OCI-LY1 (cell line): ENCODE data around the gene POLE4.

Experiments used
- H2AFZ ChIP-seq: fragments of 200-600 bp; sonication (generic), shearing (Covaris generic); 2 replicates; pipeline ENCODE4 v1.6.0; 2014; ENCODE audit warnings: antibody characterized with exemption, mild to moderate bottlenecking, low read length
- H3F3A ChIP-seq: fragments of 200-600 bp; sonication (generic), shearing (Covaris generic); 2 replicates; pipeline ENCODE4 v1.6.0; 2014; ENCODE audit warnings: mild to moderate bottlenecking, antibody characterized with exemption, low read length, moderate library complexity; ENCODE audit not compliant: insufficient read depth
- H3K27ac ChIP-seq: fragments of 200-600 bp; sonication (generic); 2 replicates; pipeline ENCODE4 v1.5.1; 2014; ENCODE audit warnings: low read length, mixed run types, mild to moderate bottlenecking, low read depth; ENCODE audit not compliant: poor library complexity, severe bottlenecking
- H3K27me3 ChIP-seq: fragments of 200-600 bp; sonication (generic); 2 replicates; pipeline ENCODE4 v1.6.0; 2014; ENCODE audit warnings: antibody characterized with exemption, mild to moderate bottlenecking, low read length, moderate library complexity; ENCODE audit not compliant: insufficient read depth
- H3K36me3 ChIP-seq: fragments of 200-600 bp; sonication (generic); 2 replicates; pipeline ENCODE4 v1.6.1; 2014; ENCODE audit warnings: mild to moderate bottlenecking, antibody characterized with exemption, low read length, moderate library complexity, mixed read lengths; ENCODE audit not compliant: insufficient read depth
- H3K4me1 ChIP-seq: fragments of 200-600 bp; sonication (generic); 2 replicates; pipeline ENCODE4 v1.5.1; 2014; ENCODE audit warnings: mild to moderate bottlenecking, low read length, moderate library complexity; ENCODE audit not compliant: insufficient read depth, severe bottlenecking
- H3K4me2 ChIP-seq: fragments of 200-600 bp; sonication (generic), shearing (Covaris generic); 2 replicates; pipeline ENCODE4 v1.6.1; 2014; ENCODE audit warnings: low read length
- H3K4me3 ChIP-seq: fragments of 200-600 bp; sonication (generic); 2 replicates; pipeline ENCODE4 v1.5.1; 2014; ENCODE audit warnings: low read length, low read depth, mild to moderate bottlenecking, mixed read lengths; ENCODE audit not compliant: poor library complexity, severe bottlenecking
- H3K79me2 ChIP-seq: fragments of 200-600 bp; shearing (Covaris generic); 2 replicates; pipeline ENCODE4 v1.6.1; 2016; ENCODE audit warnings: mixed run types, low read length, mixed read lengths; ENCODE audit not compliant: insufficient read depth
- H3K9ac ChIP-seq: fragments of 200-600 bp; sonication (generic), shearing (Covaris generic); 2 replicates; pipeline ENCODE4 v1.6.1; 2014; ENCODE audit warnings: mild to moderate bottlenecking, low read length, mixed read lengths
- H3K9me2 ChIP-seq: fragments of 200-600 bp; sonication (generic), shearing (Covaris generic); 2 replicates; pipeline ENCODE4 v1.6.1; 2014; ENCODE audit warnings: low read depth, mild to moderate bottlenecking, low read length, mixed read lengths
- H3K9me3 ChIP-seq: fragments of 200-600 bp; shearing (Covaris generic); 2 replicates; pipeline ENCODE4 v1.6.1; 2014; ENCODE audit warnings: low read length, mixed read lengths
- H4K20me1 ChIP-seq: fragments of 200-600 bp; sonication (generic), shearing (Covaris generic); 2 replicates; pipeline ENCODE4 v1.6.0; 2016; ENCODE audit warnings: mild to moderate bottlenecking, low read length; ENCODE audit not compliant: insufficient read depth
- CTCF ChIP-seq: fragments of 200-600 bp; sonication (generic), shearing (Covaris generic); IDR thresholded peaks from 2 replicates; pipeline ENCODE4 v1.5.1; 2017; ENCODE audit warnings: mild to moderate bottlenecking, antibody characterized with exemption, low read length, moderate library complexity, mixed read lengths
- EZH2 ChIP-seq: fragments of 200-600 bp; sonication (generic), shearing (Covaris generic); IDR thresholded peaks from 2 replicates; pipeline ENCODE4 v1.8.0; 2017; ENCODE audit warnings: borderline replicate concordance, mixed run types, mild to moderate bottlenecking, antibody characterized with exemption, low read length, moderate library complexity, mixed read lengths

Gene POLE4

DNA sequence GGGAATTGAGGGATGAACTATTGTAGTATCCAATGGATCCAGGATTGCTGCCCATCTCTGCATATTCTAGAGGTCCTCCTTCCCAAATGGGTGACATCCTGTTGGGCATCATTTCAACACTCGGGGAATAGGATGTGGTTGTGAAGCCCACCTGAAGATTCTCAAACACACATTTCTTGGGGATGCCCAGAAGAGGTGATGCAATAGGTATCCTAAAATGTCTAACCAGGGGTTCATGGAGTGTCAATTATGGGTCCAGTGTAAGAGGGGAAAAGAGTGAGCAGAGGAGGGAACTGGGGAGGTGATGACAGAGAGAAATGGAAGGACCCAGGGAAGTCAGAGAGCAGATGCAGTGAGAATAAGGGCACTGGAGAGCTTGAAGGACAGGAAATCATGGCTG is 52.1 kb downstream of the POLE4 start:
- Histone ChIP-seq H3F3A (no peaks in the 10 kb centered on the region), H3K4me1 (no peaks in the 10 kb centered on the region), H3K9me3 (no peaks in the 10 kb centered on the region), H2AFZ (no peak overlapping the region), H3K9me2 (no peaks in the 10 kb centered on the region), H3K36me3 (no peaks in the 10 kb centered on the region), H3K4me3 (no peak overlapping the region), H3K4me2 (no peak overlapping the region), H3K27me3 (no peaks in the 10 kb centered on the region), H4K20me1 (no peaks in the 10 kb centered on the region), H3K9ac (no peak overlapping the region), H3K79me2 (no peaks in the 10 kb centered on the region), H3K27ac (no peak overlapping the region)
- no peak for TF ChIP-seq CTCF
- TF ChIP-seq EZH2 = no peak

- Histone ChIP-seq H3K4me2 (no peak overlapping the region), H3K27ac (no peak overlapping the region), H3K9me2 (no peaks in the 10 kb centered on the region), H3F3A (no peaks in the 10 kb centered on the region), H3K79me2 (no peaks in the 10 kb centered on the region), H3K4me3 (no peak overlapping the region), H3K27me3 (no peaks in the 10 kb centered on the region), H4K20me1 (no peaks in the 10 kb centered on the region), H3K36me3 (no peaks in the 10 kb centered on the region), H2AFZ (no peak overlapping the region), H3K9ac (no peak overlapping the region), H3K4me1 (no peaks in the 10 kb centered on the region), H3K9me3 (no peaks in the 10 kb centered on the region)
- TF ChIP-seq EZH2 = no peak
- TF ChIP-seq CTCF = no peak
Observed at GRCh38 chr2:75012080-75012479, 53.6 kb downstream of the POLE4 start.

DNA sequence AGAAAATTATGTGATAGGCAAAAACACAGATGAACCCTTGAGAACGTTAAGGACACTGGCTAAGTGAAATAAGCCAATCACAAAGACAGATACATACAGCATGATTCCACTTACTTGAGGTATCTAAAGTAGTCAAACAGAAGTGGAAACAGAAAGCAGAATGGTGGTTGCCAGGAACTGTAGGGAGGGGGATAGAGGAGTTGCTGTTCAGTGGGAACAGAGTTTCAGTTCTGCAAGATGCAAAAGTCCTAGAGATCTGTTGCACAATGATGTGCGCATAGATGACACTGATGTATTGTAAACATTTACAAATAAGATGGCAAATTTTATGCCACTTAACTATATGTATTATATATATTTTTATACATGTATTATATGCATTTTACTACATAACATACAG is 59.7 kb downstream of the POLE4 start:
- Histone ChIP-seq H3K9me2 (no peaks in the 10 kb centered on the region), H3K36me3 (no peaks in the 10 kb centered on the region), H3K4me2 (no peak overlapping the region), H3K4me3 (no peak overlapping the region), H3K9ac (no peak overlapping the region), H3K9me3 (no peaks in the 10 kb centered on the region), H4K20me1 (no peaks in the 10 kb centered on the region), H3F3A (no peaks in the 10 kb centered on the region), H3K27ac (no peak overlapping the region), H2AFZ (no peak overlapping the region), H3K79me2 (no peaks in the 10 kb centered on the region), H3K4me1 (no peaks in the 10 kb centered on the region), H3K27me3 (no peaks in the 10 kb centered on the region)
- no peak for TF ChIP-seq EZH2
- no peak for TF ChIP-seq CTCF
